HCT116 (cell line): ENCODE measurements around the gene GALNT14.

Experiments used
- CTCF ChIP-seq, 3 experiments: fragments of 200-600 bp in 1 of 3; sonication (generic) in 1 of 3; IDR thresholded peaks in 2 of 3; conservative IDR thresholded peaks in 1 of 3; 2 replicates each; pipeline ENCODE4 v1.5.1; 2012 to 2017; ENCODE audit warnings: low read depth in 2 of 3, low read length in 2 of 3, antibody characterized with exemption in 1 of 3, borderline replicate concordance in 1 of 3, control low read depth in 1 of 3, mild to moderate bottlenecking in 1 of 3, mixed read lengths in 1 of 3, mixed run types in 1 of 3, moderate library complexity in 1 of 3; ENCODE audit not compliant: insufficient read depth in 1 of 3
- EZH2phosphoT487 ChIP-seq: fragments of 200-600 bp; IDR thresholded peaks from 2 replicates; pipeline ENCODE4 v1.6.1; 2018; ENCODE audit warnings: antibody characterized with exemption, borderline replicate concordance
- FOSL1 ChIP-seq: IDR thresholded peaks from 2 replicates; pipeline ENCODE4 v1.6.1; 2012; ENCODE audit warnings: low read depth
- MAX ChIP-seq: IDR thresholded peaks from 2 replicates; pipeline ENCODE4 v1.6.1; 2012
- POLR2A ChIP-seq: IDR thresholded peaks from 2 replicates; pipeline ENCODE4 v1.7.0; 2011; ENCODE audit warnings: borderline replicate concordance; ENCODE audit not compliant: insufficient read depth, insufficient read length; ENCODE audit errors: extremely low read depth
- POLR2AphosphoS5 ChIP-seq: IDR thresholded peaks from 2 replicates; pipeline ENCODE4 v1.6.1; 2011; ENCODE audit warnings: mild to moderate bottlenecking, low read depth, low read length, moderate library complexity
- RAD21 ChIP-seq: IDR thresholded peaks from 2 replicates; pipeline ENCODE4 v1.6.1; 2012; ENCODE audit warnings: low read depth, mild to moderate bottlenecking
- SIN3A ChIP-seq: IDR thresholded peaks from 2 replicates; pipeline ENCODE4 v1.6.1; 2012; ENCODE audit warnings: low read depth
- SP1 ChIP-seq: IDR thresholded peaks from 2 replicates; pipeline ENCODE4 v1.6.1; 2012; ENCODE audit warnings: low read depth
- YY1 ChIP-seq: IDR thresholded peaks from 2 replicates; pipeline ENCODE4 v1.6.1; 2011; ENCODE audit warnings: low read length, low read depth, moderate library complexity, mild to moderate bottlenecking; ENCODE audit not compliant: insufficient replicate concordance; ENCODE audit errors: extremely low read depth
- ZFX ChIP-seq: fragments of 450-650 bp; IDR thresholded peaks from 2 replicates; pipeline ENCODE4 v1.6.1; 2017

- TF ChIP-seq YY1 (no peak), RAD21 (no peak), CTCF (IDR thresholded peaks at IDR 0.05 in 2 of 3, conservative IDR thresholded peaks at IDR 0.05 in 1 of 3; ENCODE audit: borderline replicate concordance in 1 of 3, insufficient read depth in 1 of 3, low read depth in 2 of 3, low read length in 2 of 3) (no peak), MAX (no peak), POLR2AphosphoS5 (no peak), EZH2phosphoT487 (no peak), POLR2A (no peak), SIN3A (no peak), ZFX (no peak), SP1 (no peak), FOSL1 (no peak)
Measured at GRCh38 chr2:31140151-31140550, 1.9 kb upstream of the GALNT14 start.
